ENCODE measurements around the gene MAD2L2. TPM values are rescaled to one million over a fixed set of nuclear protein-coding genes. Genes with fewer than 3 reads are reported as not detected.

The MAD2L2 gene
- total RNA-seq, 1 experiment from 2014 or later: 84.8 TPM

DNA sequence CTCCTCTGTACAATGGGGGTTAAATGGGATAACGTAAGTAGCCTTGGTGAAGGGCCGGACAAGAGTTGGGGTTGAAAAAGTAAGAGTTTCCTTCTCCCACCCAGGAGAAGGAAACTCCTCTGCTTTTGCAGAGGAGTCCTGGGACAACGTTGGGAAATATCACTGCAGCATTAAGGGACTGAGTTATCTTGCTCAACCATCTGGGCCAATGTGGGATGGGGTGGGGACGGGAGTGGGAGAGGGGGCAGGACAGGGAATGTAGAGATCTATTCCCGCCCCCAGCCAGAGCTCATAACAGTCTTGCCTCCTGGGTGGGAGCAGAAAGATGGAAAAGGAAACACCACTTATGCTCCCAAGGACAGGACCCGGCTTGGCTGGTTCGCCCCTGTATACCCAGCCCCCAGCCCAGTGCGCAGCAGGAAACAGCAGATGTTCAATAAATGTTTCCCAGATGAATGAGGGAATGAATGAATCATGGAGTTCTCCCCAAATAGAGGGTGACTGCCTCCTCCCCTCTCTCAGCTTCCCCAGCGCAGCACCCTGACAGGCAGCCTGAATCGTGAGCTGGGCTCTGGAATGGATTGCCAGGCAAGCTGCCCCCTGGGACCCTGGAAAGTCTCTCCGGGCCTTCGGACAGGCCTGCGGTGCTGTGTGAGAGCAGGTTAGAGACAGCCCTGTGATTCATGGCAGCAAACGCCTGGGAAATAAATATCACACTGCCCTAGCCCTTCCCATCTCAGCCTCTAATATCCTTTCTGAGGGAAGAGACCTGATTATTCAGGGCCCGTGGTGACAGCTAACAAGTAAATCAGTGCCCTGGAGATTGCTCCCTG is 51.5 kb downstream of the MAD2L2 start:
- intact Hi-C loops (cut with micrococcal nuclease; ENCODE audit: unreplicated experiment): no loop called here
- H3K4me1 ChIP-seq (ENCODE audit: control insufficient read depth, insufficient read depth, low read length): no peaks in the 10 kb centered on the region
- no peaks in the 10 kb centered on the region for H3K36me3 ChIP-seq (ENCODE audit: control insufficient read depth, insufficient read depth, low read length)
- no peaks in the 10 kb centered on the region for H3K9me3 ChIP-seq (ENCODE audit: control insufficient read depth, insufficient read depth, low read depth, low read length)
- no peaks in the 10 kb centered on the region; the same call in 1 of the 2 replicates for H3K27me3 ChIP-seq (ENCODE audit: control insufficient read depth, insufficient read depth, low read length)
- BruUV-seq (replicated peaks): no TSS peak
- no peak for TF ChIP-seq SIN3A (IDR thresholded peaks at IDR 0.05; ENCODE audit: borderline replicate concordance, insufficient read depth, low read depth, low read length)
- TF ChIP-seq, protein P1, sequence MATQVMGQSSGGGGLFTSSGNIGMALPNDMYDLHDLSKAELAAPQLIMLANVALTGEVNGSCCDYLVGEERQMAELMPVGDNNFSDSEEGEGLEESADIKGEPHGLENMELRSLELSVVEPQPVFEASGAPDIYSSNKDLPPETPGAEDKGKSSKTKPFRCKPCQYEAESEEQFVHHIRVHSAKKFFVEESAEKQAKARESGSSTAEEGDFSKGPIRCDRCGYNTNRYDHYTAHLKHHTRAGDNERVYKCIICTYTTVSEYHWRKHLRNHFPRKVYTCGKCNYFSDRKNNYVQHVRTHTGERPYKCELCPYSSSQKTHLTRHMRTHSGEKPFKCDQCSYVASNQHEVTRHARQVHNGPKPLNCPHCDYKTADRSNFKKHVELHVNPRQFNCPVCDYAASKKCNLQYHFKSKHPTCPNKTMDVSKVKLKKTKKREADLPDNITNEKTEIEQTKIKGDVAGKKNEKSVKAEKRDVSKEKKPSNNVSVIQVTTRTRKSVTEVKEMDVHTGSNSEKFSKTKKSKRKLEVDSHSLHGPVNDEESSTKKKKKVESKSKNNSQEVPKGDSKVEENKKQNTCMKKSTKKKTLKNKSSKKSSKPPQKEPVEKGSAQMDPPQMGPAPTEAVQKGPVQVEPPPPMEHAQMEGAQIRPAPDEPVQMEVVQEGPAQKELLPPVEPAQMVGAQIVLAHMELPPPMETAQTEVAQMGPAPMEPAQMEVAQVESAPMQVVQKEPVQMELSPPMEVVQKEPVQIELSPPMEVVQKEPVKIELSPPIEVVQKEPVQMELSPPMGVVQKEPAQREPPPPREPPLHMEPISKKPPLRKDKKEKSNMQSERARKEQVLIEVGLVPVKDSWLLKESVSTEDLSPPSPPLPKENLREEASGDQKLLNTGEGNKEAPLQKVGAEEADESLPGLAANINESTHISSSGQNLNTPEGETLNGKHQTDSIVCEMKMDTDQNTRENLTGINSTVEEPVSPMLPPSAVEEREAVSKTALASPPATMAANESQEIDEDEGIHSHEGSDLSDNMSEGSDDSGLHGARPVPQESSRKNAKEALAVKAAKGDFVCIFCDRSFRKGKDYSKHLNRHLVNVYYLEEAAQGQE (IDR thresholded peaks at IDR 0.05; ENCODE audit: insufficient read depth in 1 of 2, low read depth in 2 of 2, low read length in 1 of 2): no peak
- TF ChIP-seq POLR2AphosphoS5 (IDR thresholded peaks at IDR 0.05; ENCODE audit: low read depth, low read length): no peak
- TF ChIP-seq, protein P2, sequence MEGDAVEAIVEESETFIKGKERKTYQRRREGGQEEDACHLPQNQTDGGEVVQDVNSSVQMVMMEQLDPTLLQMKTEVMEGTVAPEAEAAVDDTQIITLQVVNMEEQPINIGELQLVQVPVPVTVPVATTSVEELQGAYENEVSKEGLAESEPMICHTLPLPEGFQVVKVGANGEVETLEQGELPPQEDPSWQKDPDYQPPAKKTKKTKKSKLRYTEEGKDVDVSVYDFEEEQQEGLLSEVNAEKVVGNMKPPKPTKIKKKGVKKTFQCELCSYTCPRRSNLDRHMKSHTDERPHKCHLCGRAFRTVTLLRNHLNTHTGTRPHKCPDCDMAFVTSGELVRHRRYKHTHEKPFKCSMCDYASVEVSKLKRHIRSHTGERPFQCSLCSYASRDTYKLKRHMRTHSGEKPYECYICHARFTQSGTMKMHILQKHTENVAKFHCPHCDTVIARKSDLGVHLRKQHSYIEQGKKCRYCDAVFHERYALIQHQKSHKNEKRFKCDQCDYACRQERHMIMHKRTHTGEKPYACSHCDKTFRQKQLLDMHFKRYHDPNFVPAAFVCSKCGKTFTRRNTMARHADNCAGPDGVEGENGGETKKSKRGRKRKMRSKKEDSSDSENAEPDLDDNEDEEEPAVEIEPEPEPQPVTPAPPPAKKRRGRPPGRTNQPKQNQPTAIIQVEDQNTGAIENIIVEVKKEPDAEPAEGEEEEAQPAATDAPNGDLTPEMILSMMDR (IDR thresholded peaks at IDR 0.05): no peak
- no peak for TF ChIP-seq TCF7L2 (IDR thresholded peaks at IDR 0.05; ENCODE audit: low read depth, low read length)
- no peak overlapping the region for H3K27ac ChIP-seq (ENCODE audit: low read length)
- H3K4me3 ChIP-seq (ENCODE audit: low read depth in 2 of 2, low read length in 2 of 2): no peak overlapping the region
- in situ Hi-C loops (cut with HindIII; ENCODE audit: low pct_unique_long_range_greater_than_20kb, low sequenced_read_pairs): no loop called here
- no peak; the same call in 1 of the 2 replicates for ATAC-seq
- CTCF ChIA-PET: no interaction called here
- no peak for DNase-seq (ENCODE audit: low read depth, low spot score)
- POLR2A ChIA-PET: no interaction called here

DNA sequence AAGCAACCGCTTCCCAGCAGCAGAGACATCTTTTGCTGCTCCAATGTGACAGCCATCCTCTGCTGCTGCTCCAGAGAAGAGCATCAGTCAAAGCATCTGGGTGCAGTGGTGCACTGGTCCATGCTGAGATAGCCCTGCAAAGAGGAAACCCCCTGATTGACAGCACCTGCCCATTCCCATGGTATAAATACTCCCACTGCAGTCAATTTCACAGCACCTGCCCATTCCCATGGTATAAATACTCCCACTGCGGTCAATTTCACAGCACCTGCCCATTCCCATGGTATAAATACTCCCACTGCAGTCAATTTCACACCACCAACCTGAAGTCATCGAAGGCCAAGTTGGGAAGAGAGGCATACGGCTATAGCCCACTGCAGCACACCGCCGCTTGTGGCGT is 52.2 kb downstream of the MAD2L2 start:
- H3K27ac ChIP-seq (ENCODE audit: low read length): no peak overlapping the region
- H3K36me3 ChIP-seq (ENCODE audit: control insufficient read depth, insufficient read depth, low read length): no peaks in the 10 kb centered on the region
- H3K27me3 ChIP-seq (ENCODE audit: control insufficient read depth, insufficient read depth, low read length): no peaks in the 10 kb centered on the region; the same call in 1 of the 2 replicates
- ChIA-PET CTCF (no interaction called here), POLR2A (no interaction called here)
- ATAC-seq (no peak), DNase-seq (ENCODE audit: low read depth, low spot score) (no peak)
- no peak overlapping the region for H3K4me3 ChIP-seq (ENCODE audit: low read depth in 2 of 2, low read length in 2 of 2)
- H3K9me3 ChIP-seq (ENCODE audit: control insufficient read depth, insufficient read depth, low read depth, low read length): no peaks in the 10 kb centered on the region
- H3K4me1 ChIP-seq (ENCODE audit: control insufficient read depth, insufficient read depth, low read length): no peaks in the 10 kb centered on the region
- no TSS peak for BruUV-seq (replicated peaks)
- TF ChIP-seq, protein P2 (IDR thresholded peaks at IDR 0.05): no peak
- TF ChIP-seq SIN3A (IDR thresholded peaks at IDR 0.05; ENCODE audit: borderline replicate concordance, insufficient read depth, low read depth, low read length) (no peak), POLR2AphosphoS5 (IDR thresholded peaks at IDR 0.05; ENCODE audit: low read depth, low read length) (no peak), TCF7L2 (IDR thresholded peaks at IDR 0.05; ENCODE audit: low read depth, low read length) (no peak)
- TF ChIP-seq, protein P1 (IDR thresholded peaks at IDR 0.05; ENCODE audit: insufficient read depth in 1 of 2, low read depth in 2 of 2, low read length in 1 of 2): no peak
- in situ Hi-C loops (cut with HindIII; ENCODE audit: low pct_unique_long_range_greater_than_20kb, low sequenced_read_pairs): no loop called here
- intact Hi-C loops (cut with micrococcal nuclease; ENCODE audit: unreplicated experiment): no loop called here

All from Panc1 (cell line).